Adrenal gland (tissue), 5 donors: ENCODE results near the gene EHBP1.

ENCODE experiments used
- CTCF ChIP-seq, 6 experiments: fragments of 450-650 bp in 4 of 6; fragments of 200-600 bp in 2 of 6; sonication (generic) in 1 of 6; IDR thresholded peaks; 1 replicate in 5 of 6; 2 replicates in 1 of 6; pipeline versions ENCODE4 v1.5.1 to v1.8.0; 2016 to 2021; ENCODE audit warnings: antibody characterized with exemption in 6 of 6, mild to moderate bottlenecking in 2 of 6, moderate library complexity in 1 of 6
- POLR2A ChIP-seq, 2 donors: fragments of 450-650 bp; IDR thresholded peaks; one replicate each; pipeline ENCODE4 v1.6.1; 2017; ENCODE audit warnings: antibody characterized with exemption in 2 of 2, mild to moderate bottlenecking in 2 of 2, moderate library complexity in 1 of 2
- donor health status: DM: no; HTN: no; CAD: no.

GRCh38 chr2:62831729-62832128, 126.2 kb downstream of the EHBP1 start:
- TF ChIP-seq CTCF (IDR thresholded peaks at IDR 0.05), result no peak
- no peak for TF ChIP-seq POLR2A (IDR thresholded peaks at IDR 0.05)
